Gastroesophageal sphincter (tissue), 4 donors: Measurements from ENCODE around the gene WSCD2. TPM values are rescaled to one million over a fixed set of nuclear protein-coding genes. Genes with fewer than 3 reads are reported as not detected.

Experiments
- ATAC-seq: fragments of 150-250 bp; one replicate; pipeline ENCODE4 v1.9.1; 2016; ENCODE audit warnings: mild to moderate bottlenecking, moderate library complexity
- H3K27ac ChIP-seq, 4 donors: fragments of 200-600 bp; sonication (generic) in 3 of 4; 1 replicate in 3 of 4; 2 replicates in 1 of 4; pipeline ENCODE4 v1.5.1; 2016 to 2019
- H3K27me3 ChIP-seq: fragments of 200-600 bp; sonication (generic); one replicate; pipeline ENCODE4 v1.5.1; 2019
- H3K36me3 ChIP-seq, 2 donors: fragments of 200-600 bp; sonication (generic); one replicate each; pipeline ENCODE4 v1.5.1; 2019; ENCODE audit warnings: control low read depth in 1 of 2
- H3K4me1 ChIP-seq, 3 donors: fragments of 200-600 bp; sonication (generic); 1 replicate in 2 of 3; 2 replicates in 1 of 3; pipeline ENCODE4 v1.5.1; 2016 to 2019; ENCODE audit warnings: control low read depth in 2 of 3
- H3K4me3 ChIP-seq, 2 donors: fragments of 200-600 bp; sonication (generic); one replicate each; pipeline ENCODE4 v1.5.1; 2019; ENCODE audit warnings: mild to moderate bottlenecking in 1 of 2, moderate library complexity in 1 of 2
- H3K9me3 ChIP-seq, 3 donors: fragments of 200-600 bp; sonication (generic); one replicate each; pipeline ENCODE4 v1.5.1; 2017 to 2019; ENCODE audit warnings: control low read depth in 2 of 3
- EP300 ChIP-seq: sonication (generic); formaldehyde crosslinking; IDR thresholded peaks from one replicate; pipeline ENCODE4 v1.6.1; 2017; ENCODE audit warnings: antibody characterized with exemption, mild to moderate bottlenecking
- POLR2A ChIP-seq, 2 donors: fragments of 450-650 bp; IDR thresholded peaks; one replicate each; pipeline ENCODE4 v1.6.1; 2017; ENCODE audit warnings: antibody characterized with exemption in 2 of 2, mild to moderate bottlenecking in 2 of 2, moderate library complexity in 1 of 2
- POLR2AphosphoS5 ChIP-seq: sonication (generic); formaldehyde crosslinking; IDR thresholded peaks from one replicate; pipeline ENCODE4 v1.6.1; 2017; ENCODE audit warnings: antibody characterized with exemption
- WGBS, 2 donors: methylation state at CpG; one replicate each; pipeline ENCODE4 v1.1.5; 2018; ENCODE audit warnings: low coverage in 1 of 2; 5-methylcytosine and 5-hydroxymethylcytosine counted together
- total RNA-seq, 4 donors: library from RNA; depleted of rRNA; stranded (reverse); fragments of >200 nt; gene quantifications; one replicate each; pipeline ENCODE4 v1.1.0, GENCODE V29; 2016
- TF ChIP-seq, protein P1 (sequence below), 4 experiments: fragments of 200-600 bp in 2 of 4; fragments of 450-650 bp in 2 of 4; sonication (generic) in 1 of 4; IDR thresholded peaks; one replicate each; pipeline ENCODE4 v1.5.1; 2017 to 2019; ENCODE audit warnings: antibody characterized with exemption in 4 of 4, mild to moderate bottlenecking in 2 of 4, moderate library complexity in 2 of 4

WSCD2 gene
- total RNA-seq, 4 donors from 2014 or later: 5.0 to 86.1 (median 31.6) TPM

DNA sequence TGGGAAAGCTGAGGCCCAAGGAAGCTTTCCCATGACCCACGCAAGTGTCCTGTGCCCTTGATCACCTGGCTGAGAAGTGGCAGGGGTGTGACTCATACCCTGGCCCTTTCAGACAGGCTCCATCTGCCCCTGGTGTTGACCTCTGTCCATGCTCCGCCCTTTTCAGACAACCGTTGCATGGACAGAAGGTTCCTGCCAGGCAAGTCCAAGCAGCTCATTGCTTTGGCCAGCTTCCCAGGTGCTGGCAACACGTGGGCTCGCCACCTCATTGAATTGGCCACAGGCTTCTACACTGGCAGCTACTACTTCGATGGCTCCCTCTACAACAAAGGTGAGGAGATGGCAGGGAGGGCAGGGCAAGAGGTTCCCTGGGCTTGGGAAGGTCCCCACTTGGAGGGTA is 103.5 kb downstream of the WSCD2 start:
- no peak overlapping the region for H3K27ac ChIP-seq
- H3K4me1 ChIP-seq: no peaks in the 10 kb centered on the region
- no peak overlapping the region for H3K4me3 ChIP-seq
- no peak for ATAC-seq
- peaks cover 0 to 63% of the 10 kb centered on the region in 2 donors for H3K36me3 ChIP-seq
- H3K9me3 ChIP-seq: peaks cover 0 to 4% (median 0%) of the 10 kb centered on the region in 3 donors
- WGBS, 2 donors: 80% methylated on average over 1 of the region's 6 CpGs; no CpG with 5 or more reads in 1 of the 2 donors
- H3K27me3 ChIP-seq: no peaks in the 10 kb centered on the region
- TF ChIP-seq POLR2A (IDR thresholded peaks at IDR 0.05) (no peak), POLR2AphosphoS5 (no peak), EP300 (no peak)
- TF ChIP-seq, protein P1, sequence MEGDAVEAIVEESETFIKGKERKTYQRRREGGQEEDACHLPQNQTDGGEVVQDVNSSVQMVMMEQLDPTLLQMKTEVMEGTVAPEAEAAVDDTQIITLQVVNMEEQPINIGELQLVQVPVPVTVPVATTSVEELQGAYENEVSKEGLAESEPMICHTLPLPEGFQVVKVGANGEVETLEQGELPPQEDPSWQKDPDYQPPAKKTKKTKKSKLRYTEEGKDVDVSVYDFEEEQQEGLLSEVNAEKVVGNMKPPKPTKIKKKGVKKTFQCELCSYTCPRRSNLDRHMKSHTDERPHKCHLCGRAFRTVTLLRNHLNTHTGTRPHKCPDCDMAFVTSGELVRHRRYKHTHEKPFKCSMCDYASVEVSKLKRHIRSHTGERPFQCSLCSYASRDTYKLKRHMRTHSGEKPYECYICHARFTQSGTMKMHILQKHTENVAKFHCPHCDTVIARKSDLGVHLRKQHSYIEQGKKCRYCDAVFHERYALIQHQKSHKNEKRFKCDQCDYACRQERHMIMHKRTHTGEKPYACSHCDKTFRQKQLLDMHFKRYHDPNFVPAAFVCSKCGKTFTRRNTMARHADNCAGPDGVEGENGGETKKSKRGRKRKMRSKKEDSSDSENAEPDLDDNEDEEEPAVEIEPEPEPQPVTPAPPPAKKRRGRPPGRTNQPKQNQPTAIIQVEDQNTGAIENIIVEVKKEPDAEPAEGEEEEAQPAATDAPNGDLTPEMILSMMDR (IDR thresholded peaks at IDR 0.05): no peak

DNA sequence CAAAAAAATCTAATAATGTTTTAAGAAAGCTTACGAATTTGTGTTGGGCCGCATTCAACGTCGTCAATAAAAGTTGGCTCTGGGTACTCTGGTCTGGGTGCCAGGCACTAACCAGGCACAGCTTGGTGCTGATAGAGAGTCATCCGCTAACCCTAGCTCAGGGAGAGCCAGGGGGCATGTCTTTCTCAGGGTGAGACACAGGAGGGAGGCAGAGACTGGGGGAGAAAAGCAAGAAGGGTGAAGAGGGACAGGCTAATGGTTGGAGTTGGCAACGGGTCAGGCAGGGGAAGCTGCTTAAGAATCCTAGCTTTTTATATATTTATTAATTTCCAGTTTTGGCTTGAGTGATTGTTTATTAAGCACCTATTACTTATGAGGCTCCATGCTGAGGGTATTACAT is 105.1 kb downstream of the WSCD2 start:
- peaks cover 0 to 4% (median 0%) of the 10 kb centered on the region in 3 donors for H3K9me3 ChIP-seq
- WGBS, 2 donors: 82% methylated on average over 6 of the region's 6 CpGs
- peaks cover 0 to 64% of the 10 kb centered on the region in 2 donors for H3K36me3 ChIP-seq
- no peaks in the 10 kb centered on the region for H3K27me3 ChIP-seq
- TF ChIP-seq, protein P1 (IDR thresholded peaks at IDR 0.05): peak in 2 of 4 experiments; percentile 16 to 25
- TF ChIP-seq POLR2AphosphoS5 (no peak), POLR2A (IDR thresholded peaks at IDR 0.05) (no peak), EP300 (no peak)
- H3K4me3 ChIP-seq: no peak overlapping the region
- no peaks in the 10 kb centered on the region for H3K4me1 ChIP-seq
- H3K27ac ChIP-seq: no peak overlapping the region
- no peak for ATAC-seq

DNA sequence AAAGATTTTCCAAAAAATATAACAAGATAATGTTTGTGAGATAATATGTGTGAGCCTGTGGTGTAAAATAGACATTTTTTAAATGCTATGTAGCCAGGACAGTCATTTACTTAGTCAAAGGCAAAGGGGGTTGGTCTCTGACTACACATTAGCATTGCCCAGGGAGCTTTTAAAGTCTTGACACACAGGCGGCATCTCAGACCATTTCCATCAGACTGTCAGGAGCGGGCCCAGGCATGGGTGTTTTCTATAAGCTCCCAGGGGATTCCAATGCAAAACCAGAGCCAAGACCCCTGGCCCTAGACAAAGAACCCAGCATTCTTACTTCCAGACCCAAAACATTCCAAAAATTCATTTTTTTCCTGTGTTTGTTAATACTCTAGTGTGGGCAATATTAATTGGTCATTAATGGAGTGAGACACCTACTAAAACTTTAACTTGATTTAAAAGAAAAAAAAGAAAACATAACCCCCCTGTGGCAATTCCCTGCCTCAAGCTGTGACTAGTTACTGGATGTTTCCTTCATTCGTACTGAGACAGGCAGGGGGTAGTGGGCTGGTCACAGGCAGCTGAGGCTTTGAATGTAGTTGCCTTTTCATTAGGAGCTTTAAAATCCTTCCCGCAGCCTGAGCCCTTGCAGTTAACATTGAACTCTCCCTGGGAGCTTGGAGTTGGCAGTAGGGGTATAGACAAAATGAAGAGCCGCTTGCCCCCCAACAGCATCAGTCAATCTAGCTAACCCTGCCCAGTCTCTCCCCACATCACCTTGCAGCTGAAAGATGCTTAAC is 106.3 kb downstream of the WSCD2 start:
- H3K27ac ChIP-seq: no peak overlapping the region
- peaks cover 0 to 76% of the 10 kb centered on the region in 2 donors for H3K36me3 ChIP-seq
- peaks cover 0 to 4% (median 0%) of the 10 kb centered on the region in 3 donors for H3K9me3 ChIP-seq
- no peak overlapping the region for H3K4me3 ChIP-seq
- no peaks in the 10 kb centered on the region for H3K27me3 ChIP-seq
- no peaks in the 10 kb centered on the region for H3K4me1 ChIP-seq
- TF ChIP-seq, protein P1 (IDR thresholded peaks at IDR 0.05): no peak
- no peak for TF ChIP-seq EP300
- TF ChIP-seq POLR2AphosphoS5: no peak
- no peak for TF ChIP-seq POLR2A (IDR thresholded peaks at IDR 0.05)
- ATAC-seq: no peak
- 51% methylated on average over 5 of the region's 5 CpGs; no CpG with 5 or more reads in 1 of the 2 donors for WGBS, 2 donors

DNA sequence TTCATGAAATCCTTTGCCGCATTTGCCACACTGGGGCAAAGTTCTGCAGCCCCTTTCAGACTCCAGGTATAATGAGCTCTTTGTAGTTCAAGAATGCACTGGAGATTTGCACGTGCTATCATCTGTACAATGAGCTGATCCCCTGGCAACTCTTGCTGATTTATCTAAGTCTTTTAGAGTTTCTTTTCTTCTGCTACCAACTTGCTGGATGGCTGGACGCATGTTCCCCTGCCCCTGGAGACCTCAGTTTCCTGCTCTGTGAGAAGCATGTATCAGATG is 106.8 kb downstream of the WSCD2 start:
- Histone ChIP-seq H3K27me3 (no peaks in the 10 kb centered on the region), H3K4me3 (no peak overlapping the region), H3K4me1 (no peaks in the 10 kb centered on the region), H3K9me3 (peaks cover 0 to 4% (median 0%) of the 10 kb centered on the region in 3 donors), H3K27ac (no peak overlapping the region), H3K36me3 (peaks cover 0 to 76% of the 10 kb centered on the region in 2 donors)
- WGBS, 2 donors: 33 to 65% methylated on average over 2 to 3 of the region's 3 CpGs
- TF ChIP-seq POLR2AphosphoS5 (no peak), EP300 (no peak), POLR2A (IDR thresholded peaks at IDR 0.05) (no peak)
- TF ChIP-seq, protein P1 (IDR thresholded peaks at IDR 0.05): no peak
- ATAC-seq: no peak

DNA sequence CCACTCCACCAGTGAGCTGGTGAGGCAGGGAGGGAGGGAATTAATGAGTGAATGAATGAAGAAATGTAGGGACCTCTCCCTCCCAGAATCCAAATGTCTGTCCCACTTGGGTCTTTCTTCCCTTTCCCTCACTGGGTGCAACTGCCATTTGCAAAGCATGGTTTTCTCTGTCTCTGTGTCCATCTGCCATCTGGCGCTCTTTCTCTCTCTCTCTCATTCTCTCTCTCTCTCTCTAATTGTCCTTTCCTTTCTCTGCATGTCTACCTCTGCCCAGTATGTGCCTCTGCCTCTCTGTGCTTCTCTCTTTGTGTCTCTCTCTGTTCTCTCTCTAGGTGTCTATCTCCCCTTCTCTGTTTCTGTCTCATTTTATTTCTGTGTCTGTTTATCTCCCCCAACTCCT is 107.3 kb downstream of the WSCD2 start:
- TF ChIP-seq POLR2AphosphoS5: no peak
- TF ChIP-seq, protein P1 (IDR thresholded peaks at IDR 0.05): no peak
- no peak for TF ChIP-seq POLR2A (IDR thresholded peaks at IDR 0.05)
- no peak for TF ChIP-seq EP300
- Histone ChIP-seq H3K27me3 (no peaks in the 10 kb centered on the region), H3K4me3 (no peak overlapping the region), H3K4me1 (no peaks in the 10 kb centered on the region), H3K36me3 (peaks cover 0 to 76% of the 10 kb centered on the region in 2 donors), H3K9me3 (peaks cover 0 to 4% (median 0%) of the 10 kb centered on the region in 3 donors), H3K27ac (no peak overlapping the region)
- 100% methylated on average over 1 of the region's 1 CpG for WGBS, 2 donors
- no peak for ATAC-seq
